Ovary (tissue), 3 donors: ENCODE data around the gene VEGFB.

Source experiments
- CTCF ChIP-seq, 3 donors: fragments of 450-650 bp in 2 of 3; fragments of 200-600 bp in 1 of 3; IDR thresholded peaks; one replicate each; pipeline versions ENCODE4 v1.5.1 to v1.8.0; 2016 to 2022; ENCODE audit warnings: antibody characterized with exemption in 3 of 3, mild to moderate bottlenecking in 1 of 3
- EP300 ChIP-seq: sonication (generic); formaldehyde crosslinking; IDR thresholded peaks from one replicate; pipeline ENCODE4 v1.6.1; 2017; ENCODE audit warnings: antibody characterized with exemption
- POLR2A ChIP-seq: fragments of 450-650 bp; IDR thresholded peaks from one replicate; pipeline ENCODE4 v1.6.1; 2017; ENCODE audit warnings: antibody characterized with exemption, mild to moderate bottlenecking, moderate library complexity
- donor health status: DM: no; HTN: no; CAD: no.

DNA sequence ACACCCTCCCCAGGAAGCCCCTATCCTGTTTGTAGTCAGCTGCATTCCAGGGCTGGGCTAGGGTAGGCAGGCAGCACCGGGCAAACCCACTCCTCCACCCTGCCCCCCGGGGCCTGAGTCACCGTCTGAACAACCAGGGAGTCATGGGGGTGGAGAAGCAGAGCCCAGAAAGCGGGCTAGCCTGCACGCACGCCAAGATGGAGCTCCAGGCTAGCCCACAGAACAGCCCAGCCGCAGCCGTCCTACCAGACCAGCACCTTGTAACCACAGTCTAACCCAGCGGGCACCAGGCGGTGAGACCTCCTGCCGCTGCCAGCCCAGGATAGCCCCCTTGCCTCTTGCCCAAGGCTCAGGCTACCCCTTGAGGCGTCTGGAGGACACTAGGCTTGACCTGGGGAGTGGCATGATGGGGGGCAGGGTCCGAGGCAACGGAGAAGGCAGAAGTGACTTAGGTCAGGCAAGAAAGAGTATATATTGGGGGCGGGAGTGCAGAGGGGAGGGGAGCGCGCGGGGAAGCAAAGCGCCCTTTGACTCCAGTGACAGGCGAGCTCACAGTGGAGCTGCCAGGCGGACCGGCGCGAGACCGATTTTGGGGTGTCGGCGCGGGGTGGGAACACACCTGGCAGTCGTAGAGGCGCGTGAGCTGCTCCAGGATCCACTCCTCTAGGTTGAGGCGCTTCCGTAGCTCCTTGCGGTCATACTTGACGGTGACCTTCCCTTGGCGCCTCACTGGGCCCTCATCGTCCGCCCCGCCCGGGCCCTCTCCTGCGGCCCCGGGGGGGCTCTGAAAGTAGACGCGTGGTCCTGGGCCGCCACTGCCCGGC, 11.6 kb downstream of the VEGFB start:
- TF ChIP-seq CTCF (IDR thresholded peaks at IDR 0.05) (no peak), EP300 (no peak), POLR2A (no peak)
